UCSD-AML1 (cell line): ENCODE data around the gene LRCH3.
"Not testable (repeated sequence)": the region's sequence is repeated elsewhere in the genome, so short reads cannot be mapped to it uniquely, and the experiment has no call there.

ENCODE experiments used
- DNase-seq: peaks from one replicate; lab custom pipeline; 2025; ENCODE audit not compliant: unreplicated experiment; lab: John Stamatoyannopoulos, UW

Gene LRCH3

GRCh38 chr3:197881970-197882338 is 90.9 kb downstream of the LRCH3 start:
- no peak for DNase-seq

- DNase-seq, result no peak
These were observed 91.5 kb downstream of the LRCH3 start for GRCh38 chr3:197882586-197882985.

GRCh38 chr3:197883541-197883940 is 92.5 kb downstream of the LRCH3 start:
- DNase-seq, result no peak

- DNase-seq, result not testable (repeated sequence)
These were observed 93.3 kb downstream of the LRCH3 start for GRCh38 chr3:197884330-197884729.

- not testable (repeated sequence) for DNase-seq
These were observed 95.0 kb downstream of the LRCH3 start for GRCh38 chr3:197886052-197886451.

GRCh38 chr3:197887430-197888053 is 96.5 kb downstream of the LRCH3 start:
- not testable (repeated sequence) for DNase-seq

GRCh38 chr3:197888511-197888910 is 97.5 kb downstream of the LRCH3 start:
- no peak for DNase-seq

GRCh38 chr3:197889204-197889930 is 98.3 kb downstream of the LRCH3 start:
- DNase-seq, result no peak

- no peak for DNase-seq
These were observed 99.6 kb downstream of the LRCH3 start for GRCh38 chr3:197890693-197891092.

- DNase-seq, result no peak
These were observed 101.1 kb downstream of the LRCH3 start for GRCh38 chr3:197892162-197892561.

GRCh38 chr3:197896421-197896820 is 105.4 kb downstream of the LRCH3 start:
- DNase-seq, result no peak

- no peak for DNase-seq
These were observed 108.9 kb downstream of the LRCH3 start for GRCh38 chr3:197899833-197900478.

GRCh38 chr3:197901626-197902025 is 110.6 kb downstream of the LRCH3 start:
- DNase-seq, result no peak

- DNase-seq, result peak; percentile 73
These were observed 115.2 kb downstream of the LRCH3 start for GRCh38 chr3:197906023-197906849.

- DNase-seq, result no peak
These were observed 115.8 kb downstream of the LRCH3 start for GRCh38 chr3:197906850-197907187.

- no peak for DNase-seq
These were observed 116.1 kb downstream of the LRCH3 start for GRCh38 chr3:197907196-197907595.

- not testable (repeated sequence) for DNase-seq
These were observed 117.5 kb downstream of the LRCH3 start for GRCh38 chr3:197908550-197908949.

- no peak for DNase-seq
These were observed 118.1 kb downstream of the LRCH3 start for GRCh38 chr3:197908957-197909701.

GRCh38 chr3:197912741-197913476 is 121.9 kb downstream of the LRCH3 start:
- DNase-seq, result no peak
